ENCODE results near the gene PSME2. TPM values are rescaled to one million over a fixed set of nuclear protein-coding genes. Genes with fewer than 3 reads are reported as not detected.
A peak's percentile ranks its signal among the peaks of the same experiment; 100 is the strongest.

Gene PSME2
- total and polyA plus RNA-seq, 2 of the 13 experiments (the other 11 are each of a cell fraction or from before 2014, with no cell fraction given), result 332 to 716 TPM

- H3K36me3 ChIP-seq (replicated peaks in 1 of 2; ENCODE audit: control insufficient read depth in 1 of 2, insufficient read depth in 2 of 2, low read length in 2 of 2), result peaks cover 19 to 35% of the 10 kb centered on the region in 2 experiments
- H3K4me2 ChIP-seq (ENCODE audit: low read depth, low read length), result peak overlapping the region; percentile 88
- peaks cover 11% of the 10 kb centered on the region for H4K20me1 ChIP-seq (ENCODE audit: insufficient read depth, low read length)
- WGBS (ENCODE audit: low lambda C conversion rate), result 89% methylated on average over 13 of the region's 13 CpGs
- no peaks in the 10 kb centered on the region; a peak in 1 of 5 replicates for H3K27me3 ChIP-seq (ENCODE audit: control insufficient read depth in 1 of 2, insufficient read depth in 2 of 2, low read length in 2 of 2)
- no peaks in the 10 kb centered on the region for H3K9me3 ChIP-seq (ENCODE audit: low read length)
- ATAC-seq, result no peak
- intact Hi-C loops (cut with micrococcal nuclease; ENCODE audit: unreplicated experiment) (no loop called here), in situ Hi-C loops (cut with HindIII; ENCODE audit: extremely low pct_ligation_motif_present, low pct_unique_long_range_greater_than_20kb) (loop anchor here (25.0 kb wide), 1 partner anchor 826 kb away; the partner anchor contains the start of genes BCL2L2, PABPN1 and PPP1R3E)
- peaks cover 67% of the 10 kb centered on the region for H3K4me1 ChIP-seq (ENCODE audit: insufficient read depth, low read length)
- no peak overlapping the region for H3K9ac ChIP-seq (ENCODE audit: insufficient read depth, low read depth, low read length)
- peaks cover 44% of the 10 kb centered on the region for H3K79me2 ChIP-seq (ENCODE audit: insufficient read depth, low read length)
- peak overlapping the region in 1 of 3 experiments; percentile 99; a peak in 1 of 6 replicates for H3K4me3 ChIP-seq (replicated peaks in 1 of 3; ENCODE audit: insufficient read depth in 1 of 3, low read depth in 2 of 3, low read length in 3 of 3)
- no peak overlapping the region for H2AFZ ChIP-seq (ENCODE audit: low read length)
- H3K27ac ChIP-seq (ENCODE audit: extremely low read length, insufficient read depth, low read length), result peak overlapping the region; percentile 75
- FAIRE-seq, result no peak
- ChIA-PET CTCF (ENCODE audit: low intra/inter-chr PET ratio, low total read pairs) (interaction anchor here (1.4 kb wide), 1 partner anchor 22 kb away, joined by 6 read pairs; the partner anchor contains the start of gene IRF9), POLR2A (interaction anchor here (0.9 to 22.7 kb wide), 11 partner anchors 8 to 1043 kb away, joined by 3 to 977 read pairs (median 42); partner anchors contain the start of genes ACIN1, C14orf119, CHMP4A and CIDEB)
- DNase-seq (ENCODE audit: low spot score), result no peak
- no TSS peak for BruUV-seq (replicated peaks)
- no peak for TF ChIP-seq SP1 (IDR thresholded peaks at IDR 0.05)
- TF ChIP-seq SP1 (CRISPR knock-in tag; IDR thresholded peaks at IDR 0.05), result no peak
- TF ChIP-seq, protein P1, sequence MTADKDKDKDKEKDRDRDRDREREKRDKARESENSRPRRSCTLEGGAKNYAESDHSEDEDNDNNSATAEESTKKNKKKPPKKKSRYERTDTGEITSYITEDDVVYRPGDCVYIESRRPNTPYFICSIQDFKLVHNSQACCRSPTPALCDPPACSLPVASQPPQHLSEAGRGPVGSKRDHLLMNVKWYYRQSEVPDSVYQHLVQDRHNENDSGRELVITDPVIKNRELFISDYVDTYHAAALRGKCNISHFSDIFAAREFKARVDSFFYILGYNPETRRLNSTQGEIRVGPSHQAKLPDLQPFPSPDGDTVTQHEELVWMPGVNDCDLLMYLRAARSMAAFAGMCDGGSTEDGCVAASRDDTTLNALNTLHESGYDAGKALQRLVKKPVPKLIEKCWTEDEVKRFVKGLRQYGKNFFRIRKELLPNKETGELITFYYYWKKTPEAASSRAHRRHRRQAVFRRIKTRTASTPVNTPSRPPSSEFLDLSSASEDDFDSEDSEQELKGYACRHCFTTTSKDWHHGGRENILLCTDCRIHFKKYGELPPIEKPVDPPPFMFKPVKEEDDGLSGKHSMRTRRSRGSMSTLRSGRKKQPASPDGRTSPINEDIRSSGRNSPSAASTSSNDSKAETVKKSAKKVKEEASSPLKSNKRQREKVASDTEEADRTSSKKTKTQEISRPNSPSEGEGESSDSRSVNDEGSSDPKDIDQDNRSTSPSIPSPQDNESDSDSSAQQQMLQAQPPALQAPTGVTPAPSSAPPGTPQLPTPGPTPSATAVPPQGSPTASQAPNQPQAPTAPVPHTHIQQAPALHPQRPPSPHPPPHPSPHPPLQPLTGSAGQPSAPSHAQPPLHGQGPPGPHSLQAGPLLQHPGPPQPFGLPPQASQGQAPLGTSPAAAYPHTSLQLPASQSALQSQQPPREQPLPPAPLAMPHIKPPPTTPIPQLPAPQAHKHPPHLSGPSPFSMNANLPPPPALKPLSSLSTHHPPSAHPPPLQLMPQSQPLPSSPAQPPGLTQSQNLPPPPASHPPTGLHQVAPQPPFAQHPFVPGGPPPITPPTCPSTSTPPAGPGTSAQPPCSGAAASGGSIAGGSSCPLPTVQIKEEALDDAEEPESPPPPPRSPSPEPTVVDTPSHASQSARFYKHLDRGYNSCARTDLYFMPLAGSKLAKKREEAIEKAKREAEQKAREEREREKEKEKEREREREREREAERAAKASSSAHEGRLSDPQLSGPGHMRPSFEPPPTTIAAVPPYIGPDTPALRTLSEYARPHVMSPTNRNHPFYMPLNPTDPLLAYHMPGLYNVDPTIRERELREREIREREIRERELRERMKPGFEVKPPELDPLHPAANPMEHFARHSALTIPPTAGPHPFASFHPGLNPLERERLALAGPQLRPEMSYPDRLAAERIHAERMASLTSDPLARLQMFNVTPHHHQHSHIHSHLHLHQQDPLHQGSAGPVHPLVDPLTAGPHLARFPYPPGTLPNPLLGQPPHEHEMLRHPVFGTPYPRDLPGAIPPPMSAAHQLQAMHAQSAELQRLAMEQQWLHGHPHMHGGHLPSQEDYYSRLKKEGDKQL (CRISPR knock-in tag; IDR thresholded peaks at IDR 0.05; ENCODE audit: low read depth), result no peak
- TF ChIP-seq NFATC3 (CRISPR knock-in tag; IDR thresholded peaks at IDR 0.05), result no peak
- TF ChIP-seq KLF12 (CRISPR knock-in tag; IDR thresholded peaks at IDR 0.05; ENCODE audit: borderline replicate concordance), result no peak
- peak; percentile 29; the same call in 1 of the 2 replicates for TF ChIP-seq ZFY (CRISPR knock-in tag; IDR thresholded peaks at IDR 0.05)
- no peak for TF ChIP-seq ZMYM2 (CRISPR knock-in tag; IDR thresholded peaks at IDR 0.05)
- TF ChIP-seq REPIN1 (CRISPR knock-in tag; IDR thresholded peaks at IDR 0.05; ENCODE audit: borderline replicate concordance, low read depth), result no peak
- TF ChIP-seq PLSCR1 (CRISPR knock-in tag; IDR thresholded peaks at IDR 0.05; ENCODE audit: borderline replicate concordance), result no peak
- peak; percentile 19; the same call in 1 of the 2 replicates for TF ChIP-seq KMT2A (CRISPR knock-in tag; IDR thresholded peaks at IDR 0.05)
- no peak for TF ChIP-seq JUND (CRISPR knock-in tag; IDR thresholded peaks at IDR 0.05)
- TF ChIP-seq HNRNPLL (IDR thresholded peaks at IDR 0.05; ENCODE audit: low read depth, low read length, poor library complexity, severe bottlenecking), result no peak
- no peak for TF ChIP-seq ZBTB4 (CRISPR knock-in tag; IDR thresholded peaks at IDR 0.05; ENCODE audit: borderline replicate concordance)
These were observed 7.8 kb downstream of the PSME2 start for GRCh38 chr14:24138396-24139271.
